Activated CD8-positive, alpha-beta T cell treated with anti-CD3 and anti-CD28 coated beads for 36 hours (primary cell): Measurements from ENCODE around the gene USP38. TPM values are rescaled to one million over a fixed set of nuclear protein-coding genes. Genes with fewer than 3 reads are reported as not detected.

Experiments used
- ATAC-seq: fragments of 200-7000 bp; cut with Tn5 transposase; one replicate; pipeline ENCODE4 v1.10.0; 2021; ENCODE audit warnings: mild to moderate bottlenecking, moderate library complexity
- CTCF ChIA-PET: fragments of 350-600 bp; sonication (Branson Sonifier 250); formaldehyde crosslinking; loops from one replicate; lab custom pipeline; 2021; ENCODE audit warnings: antibody characterized with exemption; lab: Charles Lee
- POLR2A ChIA-PET: fragments of 350-600 bp; sonication (Branson Sonifier 250); formaldehyde crosslinking; loops from one replicate; lab custom pipeline; 2021; ENCODE audit warnings: antibody characterized with exemption; lab: Charles Lee
- DNase-seq: peaks from one replicate; pipeline ENCODE4 v3.0.0-alpha.2; 2020
- H3K27ac Mint-ChIP-seq: one replicate; pipeline ENCODE4 v1.8.0; 2021; ENCODE audit warnings: mild to moderate bottlenecking, mixed read lengths
- H3K27me3 Mint-ChIP-seq: one replicate; pipeline ENCODE4 v1.8.0; 2021; ENCODE audit warnings: mixed read lengths
- H3K36me3 Mint-ChIP-seq: one replicate; pipeline ENCODE4 v1.8.0; 2021; ENCODE audit warnings: low read depth, mixed read lengths
- H3K4me1 Mint-ChIP-seq: one replicate; pipeline ENCODE4 v1.8.0; 2021; ENCODE audit warnings: low read depth, mixed read lengths
- H3K4me3 Mint-ChIP-seq: one replicate; pipeline ENCODE4 v1.8.0; 2021; ENCODE audit warnings: mild to moderate bottlenecking, moderate library complexity, mixed read lengths
- H3K9me3 Mint-ChIP-seq: one replicate; pipeline ENCODE4 v1.8.0; 2021; ENCODE audit warnings: mixed read lengths
- CTCF ChIP-seq: fragments of 200-600 bp; IDR thresholded peaks from one replicate; pipeline ENCODE4 v1.8.0; 2022; ENCODE audit warnings: antibody characterized with exemption, mild to moderate bottlenecking
- intact Hi-C: fragments of 100-400 bp; cut with micrococcal nuclease; formaldehyde crosslinking; loops from one replicate; pipeline ENCODE4 v1.10.0; 2022
- total RNA-seq, 2 experiments: library from RNA; stranded (reverse); gene quantifications; one replicate each; pipeline ENCODE4 v1.2.3, GENCODE V29; 2021

Gene USP38
- total RNA-seq, 2 experiments from 2014 or later = 16.8 to 18.5 TPM

DNA sequence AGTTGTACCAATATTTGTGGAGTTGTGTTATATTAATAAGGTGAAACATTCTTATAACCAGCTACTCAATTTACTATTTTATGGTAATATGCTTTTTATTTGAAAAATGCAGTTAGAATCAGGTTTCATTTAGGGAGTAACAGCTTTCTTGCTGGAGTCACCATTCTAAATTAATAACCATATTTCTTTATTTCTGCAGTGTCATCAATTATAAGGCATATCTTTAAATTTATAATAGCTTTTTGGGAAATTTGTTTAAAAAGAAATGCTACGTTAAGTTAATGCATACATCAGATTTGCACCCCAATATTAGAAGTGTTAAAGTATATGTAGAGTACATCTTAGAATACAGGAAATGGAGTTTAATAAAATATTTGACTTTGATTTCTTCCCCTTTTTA, 18.9 kb downstream of the USP38 start:
- CTCF ChIA-PET = no interaction called here
- ATAC-seq = no peak
- H3K27ac Mint-ChIP-seq = no peak overlapping the region
- no peak for DNase-seq
- POLR2A ChIA-PET = no interaction called here
- H3K4me1 Mint-ChIP-seq = peaks cover 15% of the 10 kb centered on the region
- H3K36me3 Mint-ChIP-seq = peaks cover 52% of the 10 kb centered on the region
- H3K4me3 Mint-ChIP-seq = no peak overlapping the region
- intact Hi-C loops = no loop called here
- H3K9me3 Mint-ChIP-seq = no peaks in the 10 kb centered on the region
- H3K27me3 Mint-ChIP-seq = no peaks in the 10 kb centered on the region
- no peak for TF ChIP-seq CTCF

DNA sequence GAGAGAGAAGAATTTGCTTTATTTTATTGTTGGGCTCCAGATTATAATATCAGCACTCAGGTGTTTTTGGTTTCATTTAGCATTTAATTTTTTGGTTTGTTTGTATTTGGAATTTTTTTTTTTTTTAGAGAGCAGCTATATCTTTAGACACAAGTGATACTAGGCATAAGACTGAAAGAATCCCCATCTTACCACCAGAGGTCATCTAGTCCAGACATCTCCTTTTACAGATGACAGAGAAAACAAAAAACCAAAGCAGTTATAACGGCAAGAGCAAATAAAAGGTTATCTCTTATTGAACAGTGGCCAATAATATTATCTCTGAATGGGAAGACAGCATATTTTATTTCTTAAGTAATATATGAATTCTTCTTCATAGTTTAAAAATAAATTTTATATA, 22.8 kb downstream of the USP38 start:
- Mint-ChIP-seq H3K9me3 (no peaks in the 10 kb centered on the region), H3K36me3 (peaks cover 29% of the 10 kb centered on the region), H3K27ac (no peak overlapping the region), H3K4me3 (no peak overlapping the region), H3K4me1 (peaks cover 12% of the 10 kb centered on the region), H3K27me3 (no peaks in the 10 kb centered on the region)
- intact Hi-C loops = no loop called here
- DNase-seq = no peak
- TF ChIP-seq CTCF = no peak
- ATAC-seq = no peak
- POLR2A ChIA-PET = no interaction called here
- CTCF ChIA-PET = interaction anchor here (1.0 kb wide), 1 partner anchor 9 kb away, joined by 3 read pairs; no protein-coding TSS in a partner anchor

GRCh38 chr4:143212566-143212965, 27.8 kb downstream of the USP38 start:
- intact Hi-C loops = no loop called here
- no peak overlapping the region for H3K27ac Mint-ChIP-seq
- CTCF ChIA-PET = interaction anchor here (1.0 to 1.1 kb wide), 2 partner anchors 10 kb away, joined by 3 read pairs; no protein-coding TSS in a partner anchor
- DNase-seq (no peak), ATAC-seq (no peak)
- TF ChIP-seq CTCF = no peak
- POLR2A ChIA-PET = no interaction called here
- no peak overlapping the region for H3K4me3 Mint-ChIP-seq
- H3K4me1 Mint-ChIP-seq = peaks cover 11% of the 10 kb centered on the region
- no peaks in the 10 kb centered on the region for H3K27me3 Mint-ChIP-seq
- no peaks in the 10 kb centered on the region for H3K9me3 Mint-ChIP-seq
- H3K36me3 Mint-ChIP-seq = peaks cover 23% of the 10 kb centered on the region

GRCh38 chr4:143215873-143216272, 31.2 kb downstream of the USP38 start:
- Mint-ChIP-seq H3K36me3 (peaks cover 24% of the 10 kb centered on the region), H3K9me3 (no peaks in the 10 kb centered on the region), H3K4me1 (peaks cover 14% of the 10 kb centered on the region), H3K4me3 (no peak overlapping the region), H3K27ac (no peak overlapping the region), H3K27me3 (no peaks in the 10 kb centered on the region)
- ChIA-PET POLR2A (no interaction called here), CTCF (no interaction called here)
- DNase-seq = no peak
- ATAC-seq = no peak
- intact Hi-C loops = no loop called here
- no peak for TF ChIP-seq CTCF

DNA sequence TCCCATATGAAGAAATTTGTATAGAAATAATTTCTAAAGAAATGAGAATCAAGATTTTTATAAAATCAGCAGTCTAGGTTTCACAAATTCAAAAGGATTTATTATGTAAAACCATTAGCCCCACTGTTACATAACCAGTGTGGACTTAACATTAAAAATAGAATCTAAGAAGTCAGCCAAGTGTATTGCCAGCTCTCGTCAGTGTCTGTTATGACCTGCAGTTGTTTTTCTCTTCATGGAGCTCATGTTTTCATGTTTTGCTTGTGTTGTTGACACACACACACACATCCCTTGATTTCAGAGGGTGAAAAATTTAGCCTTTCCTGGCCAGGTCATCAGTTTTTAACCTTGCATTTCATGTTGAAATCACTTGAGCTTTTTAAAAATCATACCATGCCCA, 39.5 kb downstream of the USP38 start:
- Mint-ChIP-seq H3K4me3 (no peak overlapping the region), H3K4me1 (no peaks in the 10 kb centered on the region), H3K9me3 (no peaks in the 10 kb centered on the region), H3K36me3 (peaks cover 18% of the 10 kb centered on the region), H3K27me3 (no peaks in the 10 kb centered on the region), H3K27ac (no peak overlapping the region)
- no peak for ATAC-seq
- TF ChIP-seq CTCF = no peak
- intact Hi-C loops = no loop called here
- CTCF ChIA-PET = interaction anchor here (1.1 kb wide), 1 partner anchor 21 kb away, joined by 3 read pairs; no protein-coding TSS in a partner anchor
- no peak for DNase-seq
- POLR2A ChIA-PET = no interaction called here
